Lower leg skin (tissue), 3 donors: Measurements from ENCODE around the gene KRT84.

ENCODE experiments used
- POLR2A ChIP-seq, 2 donors: fragments of 450-650 bp; IDR thresholded peaks; one replicate each; pipeline ENCODE4 v1.6.1; 2016 to 2017; ENCODE audit warnings: antibody characterized with exemption in 2 of 2, mild to moderate bottlenecking in 1 of 2, moderate library complexity in 1 of 2
- TF ChIP-seq, protein P1 (sequence below), 3 donors: fragments of 450-650 bp; IDR thresholded peaks; one replicate each; pipeline ENCODE4 v1.5.1; 2016; ENCODE audit warnings: antibody characterized with exemption in 3 of 3, mild to moderate bottlenecking in 3 of 3, moderate library complexity in 2 of 3

DNA sequence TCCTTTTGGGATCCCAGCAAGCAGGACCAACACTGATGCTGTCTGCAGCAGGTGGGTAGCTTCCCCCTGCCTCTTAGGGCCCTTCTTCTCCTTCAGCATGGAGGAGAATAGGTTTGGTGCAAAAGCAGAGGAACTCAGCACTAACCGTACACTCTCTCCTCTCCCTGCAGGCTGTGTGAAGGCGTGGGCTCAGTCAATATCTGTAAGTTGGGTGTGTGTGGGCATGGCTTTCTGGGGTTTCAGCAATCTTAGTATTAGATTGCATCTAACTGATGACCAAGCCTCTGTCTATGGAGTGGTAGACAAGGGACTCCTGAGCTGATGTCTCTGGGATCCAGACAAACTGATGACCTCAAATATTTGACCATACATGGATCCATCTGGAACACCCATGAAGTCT is 32.5 kb downstream of the KRT84 start:
- TF ChIP-seq, protein P1, sequence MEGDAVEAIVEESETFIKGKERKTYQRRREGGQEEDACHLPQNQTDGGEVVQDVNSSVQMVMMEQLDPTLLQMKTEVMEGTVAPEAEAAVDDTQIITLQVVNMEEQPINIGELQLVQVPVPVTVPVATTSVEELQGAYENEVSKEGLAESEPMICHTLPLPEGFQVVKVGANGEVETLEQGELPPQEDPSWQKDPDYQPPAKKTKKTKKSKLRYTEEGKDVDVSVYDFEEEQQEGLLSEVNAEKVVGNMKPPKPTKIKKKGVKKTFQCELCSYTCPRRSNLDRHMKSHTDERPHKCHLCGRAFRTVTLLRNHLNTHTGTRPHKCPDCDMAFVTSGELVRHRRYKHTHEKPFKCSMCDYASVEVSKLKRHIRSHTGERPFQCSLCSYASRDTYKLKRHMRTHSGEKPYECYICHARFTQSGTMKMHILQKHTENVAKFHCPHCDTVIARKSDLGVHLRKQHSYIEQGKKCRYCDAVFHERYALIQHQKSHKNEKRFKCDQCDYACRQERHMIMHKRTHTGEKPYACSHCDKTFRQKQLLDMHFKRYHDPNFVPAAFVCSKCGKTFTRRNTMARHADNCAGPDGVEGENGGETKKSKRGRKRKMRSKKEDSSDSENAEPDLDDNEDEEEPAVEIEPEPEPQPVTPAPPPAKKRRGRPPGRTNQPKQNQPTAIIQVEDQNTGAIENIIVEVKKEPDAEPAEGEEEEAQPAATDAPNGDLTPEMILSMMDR (IDR thresholded peaks at IDR 0.05), result no peak
- TF ChIP-seq POLR2A (IDR thresholded peaks at IDR 0.05), result no peak
